ENCODE data around the gene POF1B. TPM values are rescaled to one million over a fixed set of nuclear protein-coding genes. Genes with fewer than 3 reads are reported as not detected.
"Not testable (repeated sequence)": the region's sequence is repeated elsewhere in the genome, so short reads cannot be mapped to it uniquely, and the experiment has no call there.

Gene POF1B
- not detected in 2 replicates for total RNA-seq

- DNase-seq (ENCODE audit: extremely low read depth, low read depth, low spot score) = no peak
Observed at GRCh38 chrX:85379174-85379907, at the start of gene POF1B. Gene POF1B, minus strand, starts transcription at chrX:85379665. Its CDS starts 211 bp downstream, at chrX:85379454.

GRCh38 chrX:85429066-85429465, 49.6 kb upstream of the POF1B start:
- no peak for DNase-seq (ENCODE audit: extremely low read depth, low read depth, low spot score)

GRCh38 chrX:85419293-85419692, 39.8 kb upstream of the POF1B start:
- DNase-seq (ENCODE audit: extremely low read depth, low read depth, low spot score) = no peak

- no peak for DNase-seq (ENCODE audit: extremely low read depth, low read depth, low spot score)
Observed at GRCh38 chrX:85391878-85392238, 12.4 kb upstream of the POF1B start.

- DNase-seq (ENCODE audit: extremely low read depth, low read depth, low spot score) = no peak
Observed at GRCh38 chrX:85391185-85391877, 11.9 kb upstream of the POF1B start.

GRCh38 chrX:85381602-85382001, 2.1 kb upstream of the POF1B start:
- DNase-seq (ENCODE audit: extremely low read depth, low read depth, low spot score) = no peak

GRCh38 chrX:85378461-85378860, 1.0 kb downstream of the POF1B start:
- DNase-seq (ENCODE audit: extremely low read depth, low read depth, low spot score) = no peak

- no peak for DNase-seq (ENCODE audit: extremely low read depth, low read depth, low spot score)
Observed at GRCh38 chrX:85375333-85375738, 4.1 kb downstream of the POF1B start.

- DNase-seq (ENCODE audit: extremely low read depth, low read depth, low spot score) = no peak
Observed at GRCh38 chrX:85365370-85365995, 14.0 kb downstream of the POF1B start.

- DNase-seq (ENCODE audit: extremely low read depth, low read depth, low spot score) = no peak
Observed at GRCh38 chrX:85359051-85359450, 20.4 kb downstream of the POF1B start.

GRCh38 chrX:85345523-85345922, 33.9 kb downstream of the POF1B start:
- DNase-seq (ENCODE audit: extremely low read depth, low read depth, low spot score) = no peak

- DNase-seq (ENCODE audit: extremely low read depth, low read depth, low spot score) = no peak
Observed at GRCh38 chrX:85327060-85327333, 52.5 kb downstream of the POF1B start.

- DNase-seq (ENCODE audit: extremely low read depth, low read depth, low spot score) = no peak
Observed at GRCh38 chrX:85326234-85327059, 53.0 kb downstream of the POF1B start.

- DNase-seq (ENCODE audit: extremely low read depth, low read depth, low spot score) = not testable (repeated sequence)
Observed at GRCh38 chrX:85311348-85311747, 68.1 kb downstream of the POF1B start.

GRCh38 chrX:85309717-85310116, 69.7 kb downstream of the POF1B start:
- no peak for DNase-seq (ENCODE audit: extremely low read depth, low read depth, low spot score)

- no peak for DNase-seq (ENCODE audit: extremely low read depth, low read depth, low spot score)
Observed at GRCh38 chrX:85303544-85303943, 75.9 kb downstream of the POF1B start.

GRCh38 chrX:85288992-85289723, 90.3 kb downstream of the POF1B start:
- DNase-seq (ENCODE audit: extremely low read depth, low read depth, low spot score) = no peak

- DNase-seq (ENCODE audit: extremely low read depth, low read depth, low spot score) = not testable (repeated sequence)
Observed at GRCh38 chrX:85285286-85285685, 94.2 kb downstream of the POF1B start.

GRCh38 chrX:85244450-85245211, 134.8 kb downstream of the POF1B start:
- no peak for DNase-seq (ENCODE audit: extremely low read depth, low read depth, low spot score)

Measured in glomerular endothelial cell (primary cell).